ENCODE results near the gene ALOX5AP. TPM values are rescaled to one million over a fixed set of nuclear protein-coding genes. Genes with fewer than 3 reads are reported as not detected.

Gene ALOX5AP
- total RNA-seq, 6 donors from 2014 or later, result 36.7 to 298 (median 151) TPM

DNA sequence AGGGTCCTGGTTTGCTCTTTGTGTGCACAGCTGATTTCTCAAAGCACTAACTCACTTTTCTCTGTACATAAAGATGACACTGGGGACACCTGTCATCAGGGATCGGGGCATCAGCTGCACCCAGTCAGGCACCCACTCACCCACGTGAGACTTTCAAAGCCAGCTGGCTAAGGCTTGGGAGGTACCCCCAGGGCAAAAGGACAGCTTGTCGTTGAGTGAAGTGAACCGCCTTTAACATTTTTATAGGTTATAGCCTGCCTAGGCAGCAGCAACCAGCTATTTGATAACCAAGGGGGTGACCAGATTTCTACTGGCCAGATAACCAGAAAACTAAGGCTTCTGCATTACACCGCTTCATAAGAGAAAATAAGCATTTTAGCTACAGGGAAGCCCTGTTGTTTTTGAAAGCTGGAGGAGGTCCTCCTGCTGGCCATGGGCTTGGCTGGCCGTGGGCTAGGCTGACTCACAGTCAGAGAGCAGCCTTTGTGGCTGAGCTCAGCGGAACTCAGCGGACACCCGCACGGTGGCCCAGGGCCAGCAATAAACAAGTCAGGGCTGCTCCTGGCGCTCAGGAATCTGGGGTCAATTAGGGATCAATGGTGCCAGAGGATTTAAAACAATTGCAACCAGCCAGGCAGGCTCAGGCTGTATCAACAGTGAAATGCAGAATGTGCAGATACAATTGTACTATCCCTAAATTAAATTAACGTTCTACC is 57.1 kb downstream of the ALOX5AP start:
- WGBS, 2 donors, result 52 to 63% methylated on average over 10 to 12 of the region's 12 CpGs
- Histone ChIP-seq H3K27ac (no peak overlapping the region), H3K36me3 (no peaks in the 10 kb centered on the region), H3K27me3 (no peaks in the 10 kb centered on the region), H3K4me3 (no peak overlapping the region), H3K4me1 (peaks cover 3 to 21% (median 12%) of the 10 kb centered on the region in 4 donors), H3K9me3 (no peaks in the 10 kb centered on the region)
- ATAC-seq (ENCODE audit: low FRiP score in 2 of 2) (peak; percentile 47 to 93), DNase-seq (peak; percentile 48 to 84)
- TF ChIP-seq, protein P1, sequence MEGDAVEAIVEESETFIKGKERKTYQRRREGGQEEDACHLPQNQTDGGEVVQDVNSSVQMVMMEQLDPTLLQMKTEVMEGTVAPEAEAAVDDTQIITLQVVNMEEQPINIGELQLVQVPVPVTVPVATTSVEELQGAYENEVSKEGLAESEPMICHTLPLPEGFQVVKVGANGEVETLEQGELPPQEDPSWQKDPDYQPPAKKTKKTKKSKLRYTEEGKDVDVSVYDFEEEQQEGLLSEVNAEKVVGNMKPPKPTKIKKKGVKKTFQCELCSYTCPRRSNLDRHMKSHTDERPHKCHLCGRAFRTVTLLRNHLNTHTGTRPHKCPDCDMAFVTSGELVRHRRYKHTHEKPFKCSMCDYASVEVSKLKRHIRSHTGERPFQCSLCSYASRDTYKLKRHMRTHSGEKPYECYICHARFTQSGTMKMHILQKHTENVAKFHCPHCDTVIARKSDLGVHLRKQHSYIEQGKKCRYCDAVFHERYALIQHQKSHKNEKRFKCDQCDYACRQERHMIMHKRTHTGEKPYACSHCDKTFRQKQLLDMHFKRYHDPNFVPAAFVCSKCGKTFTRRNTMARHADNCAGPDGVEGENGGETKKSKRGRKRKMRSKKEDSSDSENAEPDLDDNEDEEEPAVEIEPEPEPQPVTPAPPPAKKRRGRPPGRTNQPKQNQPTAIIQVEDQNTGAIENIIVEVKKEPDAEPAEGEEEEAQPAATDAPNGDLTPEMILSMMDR (IDR thresholded peaks at IDR 0.05), result peak in 1 of 6 experiments; percentile 11
- no peak for TF ChIP-seq EP300 (IDR thresholded peaks at IDR 0.05)

DNA sequence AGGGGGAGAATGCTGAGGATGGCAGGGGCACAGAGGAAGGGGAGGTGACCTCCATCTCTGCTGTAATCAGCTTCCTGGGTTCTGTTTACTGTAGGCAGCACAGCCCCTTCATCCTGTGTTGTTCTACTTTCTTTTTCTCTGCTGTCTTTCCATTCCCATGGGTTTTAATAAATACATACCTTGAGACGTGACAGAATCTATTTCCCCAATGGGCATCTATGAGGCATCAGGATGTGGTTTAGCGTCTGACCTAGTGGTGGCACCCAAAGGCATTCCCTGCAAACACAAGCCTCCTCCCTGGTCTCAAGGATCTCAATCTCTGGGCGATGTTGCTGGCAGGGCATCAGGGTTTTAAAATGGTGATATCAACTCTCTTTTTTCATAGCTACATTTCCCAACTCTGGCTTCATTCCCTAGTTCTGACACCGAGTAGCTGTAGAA is 60.8 kb downstream of the ALOX5AP start:
- no peak overlapping the region for H3K27ac ChIP-seq
- H3K4me3 ChIP-seq, result no peak overlapping the region
- H3K4me1 ChIP-seq, result peaks cover 3 to 21% (median 12%) of the 10 kb centered on the region in 4 donors
- no peak for TF ChIP-seq EP300 (IDR thresholded peaks at IDR 0.05)
- TF ChIP-seq, protein P1 (IDR thresholded peaks at IDR 0.05), result no peak
- no peak for TF ChIP-seq POLR2A (IDR thresholded peaks at IDR 0.05)
- no peak for TF ChIP-seq POLR2AphosphoS5 (IDR thresholded peaks at IDR 0.05)
- no peaks in the 10 kb centered on the region for H3K36me3 ChIP-seq
- no peaks in the 10 kb centered on the region for H3K27me3 ChIP-seq
- no peaks in the 10 kb centered on the region for H3K9me3 ChIP-seq
- WGBS, 2 donors, result 29 to 41% methylated on average over 4 of the region's 4 CpGs
- peak in 1 of 2 donors; percentile 24 for ATAC-seq (ENCODE audit: low FRiP score in 2 of 2)
- DNase-seq, result no peak

DNA sequence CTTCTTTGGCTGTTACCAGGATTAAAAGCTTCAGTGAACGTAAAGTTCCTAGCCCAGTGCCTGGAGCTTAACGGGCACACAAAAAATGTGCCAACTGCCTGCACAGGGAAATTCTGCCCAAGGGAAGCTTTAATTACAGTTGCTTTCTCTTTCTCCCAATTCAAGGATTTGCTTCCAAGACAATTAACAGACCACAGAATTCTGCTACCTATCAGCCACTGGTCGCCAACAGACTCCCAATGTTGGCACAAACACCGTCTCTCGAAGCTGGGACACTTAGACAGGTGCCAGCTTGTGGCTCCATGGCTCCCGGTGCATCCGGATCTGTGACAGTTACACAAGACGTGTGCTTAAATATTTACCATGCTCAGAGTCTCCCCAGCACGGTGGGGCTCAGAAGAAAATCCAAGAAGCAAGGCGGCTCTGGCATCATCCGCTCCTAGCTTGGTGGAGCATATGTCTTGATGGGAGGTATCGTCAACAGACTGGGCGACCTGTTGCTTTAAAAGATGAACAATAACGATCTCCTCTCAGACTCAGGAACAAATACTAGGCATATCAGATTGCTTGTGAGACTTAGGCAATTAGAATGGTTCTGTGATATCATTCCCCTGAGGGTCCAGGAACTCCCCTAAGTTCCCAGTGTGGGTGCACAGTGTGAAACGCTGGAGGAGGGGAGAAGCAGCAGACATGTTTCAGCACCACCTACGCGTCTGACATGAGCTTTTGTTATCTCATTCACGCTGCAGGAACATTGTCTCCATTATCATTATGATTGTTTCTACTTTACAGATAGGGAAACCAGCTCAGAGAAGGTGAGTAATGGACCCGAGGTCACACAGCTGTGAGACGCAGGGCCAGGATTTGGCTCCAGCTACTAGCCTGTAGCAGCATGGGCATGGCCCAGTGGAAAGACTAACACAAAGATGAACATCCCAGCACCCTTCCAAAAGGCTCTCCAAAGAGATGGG is 61.6 kb downstream of the ALOX5AP start:
- Histone ChIP-seq H3K4me3 (peak overlapping the region in 2 of 4 donors; percentile 24 to 27), H3K27ac (no peak overlapping the region), H3K36me3 (no peaks in the 10 kb centered on the region), H3K9me3 (no peaks in the 10 kb centered on the region), H3K4me1 (peaks cover 3 to 21% (median 12%) of the 10 kb centered on the region in 4 donors), H3K27me3 (no peaks in the 10 kb centered on the region)
- TF ChIP-seq, protein P1 (IDR thresholded peaks at IDR 0.05), result no peak
- no peak for TF ChIP-seq POLR2AphosphoS5 (IDR thresholded peaks at IDR 0.05)
- no peak for TF ChIP-seq POLR2A (IDR thresholded peaks at IDR 0.05)
- TF ChIP-seq EP300 (IDR thresholded peaks at IDR 0.05), result no peak
- no peak for DNase-seq
- ATAC-seq (ENCODE audit: low FRiP score in 2 of 2), result no peak
- 65 to 67% methylated on average over 20 of the region's 20 CpGs for WGBS, 2 donors

DNA sequence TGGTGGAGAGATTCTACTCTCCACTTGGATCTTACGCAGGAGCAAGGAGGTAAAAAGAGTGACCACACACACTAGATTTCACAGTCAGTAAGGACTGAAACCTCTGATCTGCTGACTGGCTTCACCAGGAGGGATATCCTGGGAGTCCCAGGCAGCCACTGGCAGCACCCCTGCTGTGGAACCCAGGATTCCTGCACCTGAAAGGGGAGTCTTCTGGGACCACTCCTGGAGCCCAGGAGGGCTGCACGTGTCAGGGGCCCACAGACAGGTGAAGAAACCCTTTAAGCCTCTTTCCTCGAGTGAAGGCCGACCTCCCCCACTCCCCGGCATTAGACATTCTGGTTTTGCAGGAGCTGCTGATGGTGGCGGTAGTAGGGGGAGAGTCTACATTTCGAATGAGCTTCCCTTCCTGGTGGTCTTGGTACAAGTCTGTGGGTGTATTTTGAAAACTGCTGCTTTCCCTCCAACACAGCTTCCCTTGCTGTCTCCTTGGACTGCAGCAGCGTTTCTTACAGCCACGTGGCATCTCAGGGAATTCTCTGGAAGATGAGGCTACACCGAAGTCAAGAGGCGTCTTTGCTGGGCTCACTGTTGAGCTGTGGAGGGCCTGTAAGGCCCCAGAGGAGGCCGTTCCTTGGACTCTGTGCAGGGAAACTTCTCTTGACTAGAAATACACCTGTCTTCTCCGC is 62.6 kb downstream of the ALOX5AP start:
- no peak overlapping the region for H3K27ac ChIP-seq
- WGBS, 2 donors, result 88 to 91% methylated on average over 13 of the region's 13 CpGs
- no peak overlapping the region for H3K4me3 ChIP-seq
- TF ChIP-seq EP300 (IDR thresholded peaks at IDR 0.05), result no peak
- H3K36me3 ChIP-seq, result no peaks in the 10 kb centered on the region
- DNase-seq (no peak), ATAC-seq (ENCODE audit: low FRiP score in 2 of 2) (no peak)
- H3K9me3 ChIP-seq, result no peaks in the 10 kb centered on the region
- no peaks in the 10 kb centered on the region for H3K27me3 ChIP-seq
- peaks cover 7 to 19% (median 11%) of the 10 kb centered on the region in 4 donors for H3K4me1 ChIP-seq

Measured in upper lobe of left lung (tissue), 6 donors.